Stimulated activated CD8-positive, alpha-beta memory T cell treated with anti-CD3 and anti-CD28 coated beads, Interleukin-4, amount 100 ng/mL, for 48 hours (primary cell): ENCODE measurements around the gene TMEM161B.
A peak's percentile ranks its signal among the peaks of the same experiment; 100 is the strongest.
"Not testable (repeated sequence)": the region's sequence is repeated elsewhere in the genome, so short reads cannot be mapped to it uniquely, and the experiment has no call there.

Experiments
- DNase-seq: peaks from one replicate; pipeline ENCODE4 v3.0.0-alpha.2; 2020

The TMEM161B gene

GRCh38 chr5:88268385-88269184, at the start of gene TMEM161B:
Gene TMEM161B (minus strand): TSS chr5:88268845. CDS start chr5:88268723, 122 bp downstream.
- peak; percentile 94 for DNase-seq

- no peak for DNase-seq
Observed at GRCh38 chr5:88304356-88304755, 35.7 kb upstream of the TMEM161B start.

- DNase-seq, result no peak
Observed at GRCh38 chr5:88298425-88298824, 29.8 kb upstream of the TMEM161B start.

- DNase-seq, result no peak
Observed at GRCh38 chr5:88290801-88291200, 22.2 kb upstream of the TMEM161B start.

GRCh38 chr5:88288528-88289197, 20.0 kb upstream of the TMEM161B start:
- no peak for DNase-seq

- no peak for DNase-seq
Observed at GRCh38 chr5:88287846-88288527, 19.3 kb upstream of the TMEM161B start.

GRCh38 chr5:88287302-88287701, 18.7 kb upstream of the TMEM161B start:
- DNase-seq, result no peak

- no peak for DNase-seq
Observed at GRCh38 chr5:88283690-88284089, 15.0 kb upstream of the TMEM161B start.

GRCh38 chr5:88281322-88281721, 12.7 kb upstream of the TMEM161B start:
- DNase-seq, result no peak

GRCh38 chr5:88279584-88279983, 10.9 kb upstream of the TMEM161B start:
- DNase-seq, result no peak

GRCh38 chr5:88276378-88276777, 7.7 kb upstream of the TMEM161B start:
- no peak for DNase-seq

GRCh38 chr5:88275581-88275980, 6.9 kb upstream of the TMEM161B start:
- no peak for DNase-seq

GRCh38 chr5:88269222-88269771, 652 bp upstream of the TMEM161B start:
- DNase-seq, result peak; percentile 39

- DNase-seq, result not testable (repeated sequence)
Observed at GRCh38 chr5:88264565-88264964, 4.1 kb downstream of the TMEM161B start.

- DNase-seq, result no peak
Observed at GRCh38 chr5:88263349-88263748, 5.3 kb downstream of the TMEM161B start.

- DNase-seq, result no peak
Observed at GRCh38 chr5:88262116-88262515, 6.5 kb downstream of the TMEM161B start.

- no peak for DNase-seq
Observed at GRCh38 chr5:88258636-88259035, 10.0 kb downstream of the TMEM161B start.

- DNase-seq, result no peak
Observed at GRCh38 chr5:88256872-88257271, 11.8 kb downstream of the TMEM161B start.

- no peak for DNase-seq
Observed at GRCh38 chr5:88256037-88256436, 12.6 kb downstream of the TMEM161B start.

GRCh38 chr5:88254320-88254719, 14.3 kb downstream of the TMEM161B start:
- DNase-seq, result no peak

- DNase-seq, result no peak
Observed at GRCh38 chr5:88251048-88251711, 17.5 kb downstream of the TMEM161B start.

GRCh38 chr5:88250010-88250409, 18.6 kb downstream of the TMEM161B start:
- DNase-seq, result no peak
